ENCODE measurements around the gene KRT37. TPM values are rescaled to one million over a fixed set of nuclear protein-coding genes. Genes with fewer than 3 reads are reported as not detected.

Gene KRT37
- total RNA-seq, 4 donors from 2014 or later = 0.53 to 7.1 TPM; not detected in 2

- no peaks in the 10 kb centered on the region for H3K36me3 ChIP-seq
- no peaks in the 10 kb centered on the region for H3K9me3 ChIP-seq
- H3K27ac ChIP-seq = no peak overlapping the region
- DNase-seq (ENCODE audit: low spot score in 2 of 2) = no peak
- 80% methylated on average over 3 of the region's 3 CpGs for WGBS
- no peaks in the 10 kb centered on the region for H3K27me3 ChIP-seq
- no peak overlapping the region for H3K4me3 ChIP-seq
- TF ChIP-seq POLR2AphosphoS5 (IDR thresholded peaks at IDR 0.05) (no peak), CTCF (IDR thresholded peaks at IDR 0.05) (no peak), POLR2A (IDR thresholded peaks at IDR 0.05) (no peak), EP300 (IDR thresholded peaks at IDR 0.05) (no peak)
- H3K4me1 ChIP-seq = peaks cover 28% of the 10 kb centered on the region
These were observed 8.5 kb downstream of the KRT37 start for GRCh38 chr17:41415833-41416335.

- Histone ChIP-seq H3K27ac (no peak overlapping the region), H3K4me1 (peaks cover 23% of the 10 kb centered on the region), H3K36me3 (no peaks in the 10 kb centered on the region), H3K4me3 (no peak overlapping the region), H3K9me3 (no peaks in the 10 kb centered on the region), H3K27me3 (no peaks in the 10 kb centered on the region)
- TF ChIP-seq POLR2AphosphoS5 (IDR thresholded peaks at IDR 0.05) (no peak), EP300 (IDR thresholded peaks at IDR 0.05) (no peak), CTCF (IDR thresholded peaks at IDR 0.05) (no peak), POLR2A (IDR thresholded peaks at IDR 0.05) (no peak)
- DNase-seq (ENCODE audit: low spot score in 2 of 2) = no peak
- WGBS = 71% methylated on average over 4 of the region's 4 CpGs
These were observed 9.0 kb downstream of the KRT37 start for GRCh38 chr17:41415411-41415810.

- Histone ChIP-seq H3K4me1 (peaks cover 12% of the 10 kb centered on the region), H3K9me3 (no peaks in the 10 kb centered on the region), H3K27ac (no peak overlapping the region), H3K27me3 (no peaks in the 10 kb centered on the region), H3K36me3 (no peaks in the 10 kb centered on the region), H3K4me3 (no peak overlapping the region)
- TF ChIP-seq POLR2A (IDR thresholded peaks at IDR 0.05) = no peak
- TF ChIP-seq EP300 (IDR thresholded peaks at IDR 0.05) = no peak
- no peak for TF ChIP-seq POLR2AphosphoS5 (IDR thresholded peaks at IDR 0.05)
- TF ChIP-seq CTCF (IDR thresholded peaks at IDR 0.05) = no peak
- no peak for DNase-seq (ENCODE audit: low spot score in 2 of 2)
- WGBS = 71% methylated on average over 1 of the region's 2 CpGs
These were observed 10.4 kb downstream of the KRT37 start for GRCh38 chr17:41413982-41414381.

- no peak overlapping the region for H3K4me3 ChIP-seq
- H3K4me1 ChIP-seq = peaks cover 12% of the 10 kb centered on the region
- 67% methylated on average over 5 of the region's 5 CpGs for WGBS
- DNase-seq (ENCODE audit: low spot score in 2 of 2) = no peak
- no peaks in the 10 kb centered on the region for H3K36me3 ChIP-seq
- H3K27me3 ChIP-seq = no peaks in the 10 kb centered on the region
- TF ChIP-seq CTCF (IDR thresholded peaks at IDR 0.05) (no peak), POLR2A (IDR thresholded peaks at IDR 0.05) (no peak), POLR2AphosphoS5 (IDR thresholded peaks at IDR 0.05) (no peak), EP300 (IDR thresholded peaks at IDR 0.05) (no peak)
- H3K9me3 ChIP-seq = no peaks in the 10 kb centered on the region
- H3K27ac ChIP-seq = no peak overlapping the region
These were observed 10.9 kb downstream of the KRT37 start for GRCh38 chr17:41413353-41413957.

- TF ChIP-seq CTCF (IDR thresholded peaks at IDR 0.05) (no peak), POLR2A (IDR thresholded peaks at IDR 0.05) (no peak), EP300 (IDR thresholded peaks at IDR 0.05) (no peak), POLR2AphosphoS5 (IDR thresholded peaks at IDR 0.05) (no peak)
- no peak overlapping the region for H3K27ac ChIP-seq
- DNase-seq (ENCODE audit: low spot score in 2 of 2) = no peak
- H3K9me3 ChIP-seq = no peaks in the 10 kb centered on the region
- no peaks in the 10 kb centered on the region for H3K27me3 ChIP-seq
- H3K36me3 ChIP-seq = no peaks in the 10 kb centered on the region
- H3K4me3 ChIP-seq = no peak overlapping the region
- no peaks in the 10 kb centered on the region for H3K4me1 ChIP-seq
- WGBS = 96% methylated on average over 17 of the region's 20 CpGs
These were observed 13.1 kb downstream of the KRT37 start for GRCh38 chr17:41411072-41411840.
